ENCODE results near the gene DTD2. TPM values are rescaled to one million over a fixed set of nuclear protein-coding genes. Genes with fewer than 3 reads are reported as not detected.

The DTD2 gene
- total and polyA plus RNA-seq, 2 donors from 2014 or later: 7.7 to 16.2 TPM

DNA sequence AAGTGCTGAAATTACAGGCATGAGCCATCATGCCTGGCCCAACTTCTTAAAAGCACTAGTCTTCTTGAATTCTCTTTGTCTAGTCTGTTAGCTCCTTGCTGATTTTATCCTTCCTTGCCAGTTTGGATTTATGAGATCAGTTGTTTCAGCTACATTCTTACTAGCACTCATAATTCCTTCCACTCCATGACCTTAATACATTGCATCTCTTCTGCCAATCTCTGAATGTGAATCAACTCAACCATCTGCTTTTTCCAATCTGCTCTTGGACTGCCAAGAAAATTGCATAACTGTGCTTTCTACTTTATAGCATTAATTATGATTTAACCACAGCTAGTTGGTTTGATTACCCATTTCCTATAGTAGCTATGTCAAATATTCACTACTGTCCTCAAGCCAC, 22.0 kb downstream of the DTD2 start:
- FAIRE-seq: no peak

DNA sequence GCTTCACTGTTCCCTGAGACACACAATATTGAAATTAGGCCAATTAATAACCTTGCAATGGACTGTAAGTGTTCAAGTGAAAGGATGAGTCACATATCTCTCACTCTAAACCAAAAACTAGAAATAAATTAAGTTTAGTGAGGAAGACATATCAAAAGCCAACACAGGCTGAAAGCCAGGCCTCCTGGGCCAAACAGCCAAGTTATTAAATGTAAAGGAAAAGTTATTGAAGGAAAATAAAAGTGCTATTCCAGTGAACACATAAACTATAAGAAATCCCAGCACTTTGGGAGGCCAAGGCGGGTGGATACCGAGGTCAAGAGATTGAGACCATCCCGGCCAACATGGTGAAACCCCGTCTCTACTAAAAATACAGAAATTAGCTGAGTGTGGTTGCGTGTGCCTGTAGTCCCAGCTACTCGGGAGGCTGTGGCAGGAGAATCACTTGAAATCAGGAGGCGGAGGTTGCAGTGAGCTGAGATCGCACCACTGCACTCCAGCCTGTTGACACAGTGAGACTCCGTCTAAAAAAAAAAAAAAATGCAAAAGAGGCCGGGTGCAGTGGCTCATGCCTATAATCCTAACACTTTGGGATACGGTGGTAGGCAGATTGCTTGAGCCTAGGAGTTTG, 26.6 kb downstream of the DTD2 start:
- intact Hi-C loops (cut with DNase I): no loop called here
- Histone ChIP-seq H3K27me3 (ENCODE audit: control insufficient read depth, insufficient read depth, low read length) (no peaks in the 10 kb centered on the region), H3K27ac (ENCODE audit: low read depth in 2 of 2, low read length in 2 of 2) (no peak overlapping the region), H3K9ac (ENCODE audit: low read length in 3 of 3) (no peak overlapping the region), H3K4me1 (ENCODE audit: control insufficient read depth in 2 of 3, insufficient read depth in 2 of 3, low read depth in 1 of 3, low read length in 3 of 3) (no peaks in the 10 kb centered on the region), H3K9me3 (ENCODE audit: control insufficient read depth in 2 of 3, insufficient read depth in 1 of 3, low read length in 3 of 3) (no peaks in the 10 kb centered on the region), H3K4me3 (ENCODE audit: low read length in 3 of 3) (no peak overlapping the region), H3K36me3 (ENCODE audit: control insufficient read depth in 2 of 3, insufficient read depth in 3 of 3, low read length in 3 of 3) (peaks cover 0 to 2% (median 0%) of the 10 kb centered on the region in 3 donors)
- TF ChIP-seq, protein P1, sequence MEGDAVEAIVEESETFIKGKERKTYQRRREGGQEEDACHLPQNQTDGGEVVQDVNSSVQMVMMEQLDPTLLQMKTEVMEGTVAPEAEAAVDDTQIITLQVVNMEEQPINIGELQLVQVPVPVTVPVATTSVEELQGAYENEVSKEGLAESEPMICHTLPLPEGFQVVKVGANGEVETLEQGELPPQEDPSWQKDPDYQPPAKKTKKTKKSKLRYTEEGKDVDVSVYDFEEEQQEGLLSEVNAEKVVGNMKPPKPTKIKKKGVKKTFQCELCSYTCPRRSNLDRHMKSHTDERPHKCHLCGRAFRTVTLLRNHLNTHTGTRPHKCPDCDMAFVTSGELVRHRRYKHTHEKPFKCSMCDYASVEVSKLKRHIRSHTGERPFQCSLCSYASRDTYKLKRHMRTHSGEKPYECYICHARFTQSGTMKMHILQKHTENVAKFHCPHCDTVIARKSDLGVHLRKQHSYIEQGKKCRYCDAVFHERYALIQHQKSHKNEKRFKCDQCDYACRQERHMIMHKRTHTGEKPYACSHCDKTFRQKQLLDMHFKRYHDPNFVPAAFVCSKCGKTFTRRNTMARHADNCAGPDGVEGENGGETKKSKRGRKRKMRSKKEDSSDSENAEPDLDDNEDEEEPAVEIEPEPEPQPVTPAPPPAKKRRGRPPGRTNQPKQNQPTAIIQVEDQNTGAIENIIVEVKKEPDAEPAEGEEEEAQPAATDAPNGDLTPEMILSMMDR (IDR thresholded peaks at IDR 0.05; ENCODE audit: borderline replicate concordance, extremely low read depth, insufficient read depth): no peak
- DNase-seq (no peak), FAIRE-seq (no peak)

More for the DNA sequence above, 22.0 kb downstream of the DTD2 start:
- DNase-seq: no peak
- no peaks in the 10 kb centered on the region for H3K27me3 ChIP-seq (ENCODE audit: control insufficient read depth, insufficient read depth, low read length)
- no peaks in the 10 kb centered on the region for H3K9me3 ChIP-seq (ENCODE audit: control insufficient read depth in 2 of 3, insufficient read depth in 1 of 3, low read length in 3 of 3)
- intact Hi-C loops (cut with DNase I): no loop called here
- no peak overlapping the region for H3K9ac ChIP-seq (ENCODE audit: low read length in 3 of 3)
- H3K27ac ChIP-seq (ENCODE audit: low read depth in 2 of 2, low read length in 2 of 2): no peak overlapping the region
- H3K36me3 ChIP-seq (ENCODE audit: control insufficient read depth in 2 of 3, insufficient read depth in 3 of 3, low read length in 3 of 3): peaks cover 0 to 2% (median 0%) of the 10 kb centered on the region in 3 donors
- no peaks in the 10 kb centered on the region for H3K4me1 ChIP-seq (ENCODE audit: control insufficient read depth in 2 of 3, insufficient read depth in 2 of 3, low read depth in 1 of 3, low read length in 3 of 3)
- TF ChIP-seq, protein P1 (IDR thresholded peaks at IDR 0.05; ENCODE audit: borderline replicate concordance, extremely low read depth, insufficient read depth): no peak
- no peak overlapping the region for H3K4me3 ChIP-seq (ENCODE audit: low read length in 3 of 3)

DNA sequence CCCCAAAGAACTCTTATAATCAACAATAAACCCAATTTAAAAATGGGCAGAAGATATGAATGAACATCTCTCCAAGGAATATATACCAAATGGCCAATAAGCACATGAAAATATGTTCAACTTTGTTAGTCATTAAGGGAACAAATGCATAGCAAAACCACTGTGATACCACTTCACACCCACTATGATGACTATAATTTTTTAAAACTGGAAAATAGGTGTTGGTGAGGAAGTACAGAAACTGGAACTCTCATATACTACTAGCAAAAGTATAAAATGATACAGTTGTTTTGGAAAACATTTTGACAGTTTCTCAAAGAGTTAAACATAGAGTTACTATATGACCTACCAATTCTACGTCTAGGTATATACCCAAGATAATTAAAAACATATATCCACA, 27.5 kb downstream of the DTD2 start:
- no peak overlapping the region for H3K4me3 ChIP-seq (ENCODE audit: low read length in 3 of 3)
- DNase-seq (no peak), FAIRE-seq (no peak)
- no peaks in the 10 kb centered on the region for H3K4me1 ChIP-seq (ENCODE audit: control insufficient read depth in 2 of 3, insufficient read depth in 2 of 3, low read depth in 1 of 3, low read length in 3 of 3)
- no peaks in the 10 kb centered on the region for H3K27me3 ChIP-seq (ENCODE audit: control insufficient read depth, insufficient read depth, low read length)
- peaks cover 0 to 2% (median 0%) of the 10 kb centered on the region in 3 donors for H3K36me3 ChIP-seq (ENCODE audit: control insufficient read depth in 2 of 3, insufficient read depth in 3 of 3, low read length in 3 of 3)
- no peak overlapping the region for H3K9ac ChIP-seq (ENCODE audit: low read length in 3 of 3)
- no peak overlapping the region for H3K27ac ChIP-seq (ENCODE audit: low read depth in 2 of 2, low read length in 2 of 2)
- intact Hi-C loops (cut with DNase I): no loop called here
- TF ChIP-seq, protein P1 (IDR thresholded peaks at IDR 0.05; ENCODE audit: borderline replicate concordance, extremely low read depth, insufficient read depth): no peak
- no peaks in the 10 kb centered on the region for H3K9me3 ChIP-seq (ENCODE audit: control insufficient read depth in 2 of 3, insufficient read depth in 1 of 3, low read length in 3 of 3)

DNA sequence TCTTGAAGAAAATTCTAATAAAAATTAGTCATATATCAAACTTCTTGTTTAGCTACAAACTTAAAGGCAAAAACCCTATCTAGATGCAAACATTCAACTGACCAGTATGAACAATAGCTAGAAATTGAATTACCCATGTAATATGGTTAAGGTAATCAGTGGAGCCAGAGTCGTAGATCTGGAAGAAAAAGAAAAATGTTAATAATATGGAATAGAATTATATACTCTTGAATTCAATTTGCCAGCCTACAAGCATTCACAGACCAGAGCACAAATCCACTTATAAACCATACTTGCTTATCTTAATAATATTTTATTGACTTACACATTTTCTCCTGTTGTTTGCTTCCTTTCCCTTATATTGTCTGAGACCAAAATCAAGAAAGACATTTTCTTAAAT, 29.3 kb downstream of the DTD2 start:
- peaks cover 0 to 2% (median 0%) of the 10 kb centered on the region in 3 donors for H3K36me3 ChIP-seq (ENCODE audit: control insufficient read depth in 2 of 3, insufficient read depth in 3 of 3, low read length in 3 of 3)
- TF ChIP-seq, protein P1 (IDR thresholded peaks at IDR 0.05; ENCODE audit: borderline replicate concordance, extremely low read depth, insufficient read depth): no peak
- H3K9me3 ChIP-seq (ENCODE audit: control insufficient read depth in 2 of 3, insufficient read depth in 1 of 3, low read length in 3 of 3): no peaks in the 10 kb centered on the region
- intact Hi-C loops (cut with DNase I): no loop called here
- FAIRE-seq (no peak), DNase-seq (no peak)
- no peak overlapping the region for H3K9ac ChIP-seq (ENCODE audit: low read length in 3 of 3)
- no peaks in the 10 kb centered on the region for H3K27me3 ChIP-seq (ENCODE audit: control insufficient read depth, insufficient read depth, low read length)
- no peaks in the 10 kb centered on the region for H3K4me1 ChIP-seq (ENCODE audit: control insufficient read depth in 2 of 3, insufficient read depth in 2 of 3, low read depth in 1 of 3, low read length in 3 of 3)
- H3K4me3 ChIP-seq (ENCODE audit: low read length in 3 of 3): no peak overlapping the region
- no peak overlapping the region for H3K27ac ChIP-seq (ENCODE audit: low read depth in 2 of 2, low read length in 2 of 2)
